GM12801 (cell line): ENCODE results near the gene WDR5.

Source experiments
- CTCF ChIP-seq: IDR thresholded peaks from one replicate; pipeline ENCODE4 v1.5.1; 2011; ENCODE audit warnings: control low read depth; ENCODE audit not compliant: insufficient read length; ENCODE audit errors: extremely low read depth

WDR5 gene

GRCh38 chr9:134189145-134189469 is 53.2 kb downstream of the WDR5 start:
- TF ChIP-seq CTCF: no peak

GRCh38 chr9:134189470-134190231 is 53.8 kb downstream of the WDR5 start:
- no peak for TF ChIP-seq CTCF

- TF ChIP-seq CTCF: no peak
Measured at GRCh38 chr9:134190232-134191121, 54.6 kb downstream of the WDR5 start.

GRCh38 chr9:134191455-134192209 is 55.8 kb downstream of the WDR5 start:
- TF ChIP-seq CTCF: no peak

- TF ChIP-seq CTCF: no peak
Measured at GRCh38 chr9:134192311-134192950, 56.5 kb downstream of the WDR5 start.

GRCh38 chr9:134192951-134193731 is 57.3 kb downstream of the WDR5 start:
- no peak for TF ChIP-seq CTCF
